Measurements from ENCODE around the gene S100A16. TPM values are rescaled to one million over a fixed set of nuclear protein-coding genes. Genes with fewer than 3 reads are reported as not detected.
"Not testable (repeated sequence)": the region's sequence is repeated elsewhere in the genome, so short reads cannot be mapped to it uniquely, and the experiment has no call there.

Gene S100A16
- total RNA-seq, 1 experiment from 2014 or later, result 401 TPM

GRCh38 chr1:153575081-153575491 lies 37.9 kb downstream of the S100A16 start:
- in situ Hi-C loops (cut with HindIII; ENCODE audit: low pct_unique_long_range_greater_than_20kb, low sequenced_read_pairs), result not testable (repeated sequence)

GRCh38 chr1:153573351-153573750 lies 39.6 kb downstream of the S100A16 start:
- in situ Hi-C loops (cut with HindIII; ENCODE audit: low pct_unique_long_range_greater_than_20kb, low sequenced_read_pairs), result no loop called here
- DNase-seq (ENCODE audit: low read depth), result no peak

More at GRCh38 chr1:153575081-153575491, 37.9 kb downstream of the S100A16 start:
- DNase-seq (ENCODE audit: low read depth), result not testable (repeated sequence)

DNA sequence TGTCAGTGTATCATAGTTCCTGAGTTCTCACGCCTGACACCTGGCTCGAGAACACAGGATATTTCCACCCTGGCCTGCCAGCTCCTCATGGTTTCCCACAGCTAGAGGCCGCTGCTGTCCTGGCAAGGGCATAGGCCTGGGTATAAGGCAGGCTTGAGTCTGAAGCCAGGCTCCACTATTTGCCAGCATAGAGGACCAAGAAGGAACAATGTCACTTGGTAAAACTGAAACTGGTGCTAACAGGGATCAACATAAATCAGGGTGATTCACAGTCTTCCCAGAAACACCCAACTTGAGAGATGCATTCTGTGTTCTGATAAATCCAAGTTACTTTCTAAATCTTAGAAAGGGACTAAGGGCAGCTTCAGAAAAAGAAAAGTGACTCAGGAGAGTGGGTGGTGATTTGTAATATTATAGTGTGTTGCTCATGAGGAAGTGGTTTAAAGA lies 40.3 kb downstream of the S100A16 start:
- DNase-seq (ENCODE audit: low read depth), result peak; percentile 77
- in situ Hi-C loops (cut with HindIII; ENCODE audit: low pct_unique_long_range_greater_than_20kb, low sequenced_read_pairs), result no loop called here

DNA sequence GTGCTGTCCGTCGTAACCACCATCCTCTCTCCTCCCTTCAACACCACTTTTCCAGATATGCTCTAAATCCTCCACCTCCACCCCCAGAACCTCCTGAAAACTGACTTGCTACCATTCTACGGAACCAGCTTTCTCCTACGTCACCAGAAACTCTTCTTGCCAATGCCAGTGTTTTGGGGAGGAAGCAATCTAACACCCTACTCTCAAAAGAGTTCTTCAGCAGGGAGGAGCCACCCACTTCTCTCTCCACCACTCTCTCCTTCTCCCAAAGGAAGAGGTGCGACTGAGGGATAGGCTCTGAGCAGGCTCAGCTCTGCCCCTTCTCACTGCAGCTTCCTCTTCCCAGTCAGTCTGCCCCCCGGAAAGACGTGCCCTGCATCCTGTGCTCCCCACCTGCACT lies 41.2 kb downstream of the S100A16 start:
- no peak for DNase-seq (ENCODE audit: low read depth)
- in situ Hi-C loops (cut with HindIII; ENCODE audit: low pct_unique_long_range_greater_than_20kb, low sequenced_read_pairs), result no loop called here

DNA sequence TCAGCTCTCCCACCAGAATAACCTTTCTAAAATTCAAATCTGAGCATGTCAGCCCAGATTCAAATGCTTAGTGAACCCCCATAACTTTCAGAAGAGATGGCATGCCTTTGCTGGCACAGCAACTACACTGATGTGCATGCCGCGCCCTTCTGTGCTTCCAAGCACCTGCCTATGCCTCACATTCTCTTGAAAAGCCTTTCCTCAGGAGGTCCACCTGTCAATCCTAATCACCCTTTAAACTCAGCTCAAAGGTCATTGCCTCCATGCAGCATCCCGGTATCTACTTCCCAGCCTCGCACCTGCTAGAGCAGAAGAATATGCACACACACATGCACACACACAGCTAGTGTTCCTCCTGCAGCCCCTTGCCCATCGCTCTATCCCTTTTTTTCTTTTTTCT lies 42.1 kb downstream of the S100A16 start:
- DNase-seq (ENCODE audit: low read depth), result no peak
- in situ Hi-C loops (cut with HindIII; ENCODE audit: low pct_unique_long_range_greater_than_20kb, low sequenced_read_pairs), result no loop called here

GRCh38 chr1:153569465-153569864 lies 43.5 kb downstream of the S100A16 start:
- in situ Hi-C loops (cut with HindIII; ENCODE audit: low pct_unique_long_range_greater_than_20kb, low sequenced_read_pairs), result no loop called here
- no peak for DNase-seq (ENCODE audit: low read depth)

DNA sequence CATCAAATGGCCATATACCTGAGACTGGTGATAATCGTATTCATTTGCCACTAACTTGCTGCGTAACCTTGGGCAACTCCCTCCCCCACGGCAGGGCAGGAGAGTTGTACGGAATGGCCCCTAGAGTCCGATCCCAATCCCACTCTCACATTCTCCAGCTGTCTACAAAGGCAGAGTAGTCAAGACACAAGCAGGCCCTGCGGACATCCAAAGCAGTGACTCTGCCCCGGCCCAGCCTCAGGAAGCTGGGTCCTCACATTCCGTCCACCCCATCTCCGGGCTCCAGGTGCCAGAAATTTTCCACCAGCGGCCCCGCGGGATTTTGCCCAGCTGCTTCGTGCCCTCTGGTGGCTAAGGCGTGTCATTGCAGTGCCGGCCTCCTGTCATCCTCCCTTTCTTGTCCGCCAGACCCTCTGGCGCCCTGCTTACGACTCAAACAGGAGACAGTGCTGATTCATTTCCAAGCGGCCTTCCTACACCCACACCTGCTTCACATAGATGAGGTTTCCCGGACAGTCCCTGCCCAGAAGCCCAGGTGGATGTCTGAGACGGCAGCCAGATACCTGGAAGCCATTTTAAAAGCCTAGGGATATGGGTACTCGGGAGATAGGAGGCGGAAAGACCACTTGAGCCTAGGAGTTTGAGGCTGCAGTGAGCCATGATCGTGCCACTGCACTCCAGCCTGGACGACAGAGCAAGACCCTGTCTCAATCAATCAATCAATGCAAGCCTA lies 44.4 kb downstream of the S100A16 start:
- in situ Hi-C loops (cut with HindIII; ENCODE audit: low pct_unique_long_range_greater_than_20kb, low sequenced_read_pairs), result no loop called here
- DNase-seq (ENCODE audit: low read depth), result peak; percentile 96

GRCh38 chr1:153567621-153568366 lies 45.1 kb downstream of the S100A16 start:
- DNase-seq (ENCODE audit: low read depth), result no peak
- in situ Hi-C loops (cut with HindIII; ENCODE audit: low pct_unique_long_range_greater_than_20kb, low sequenced_read_pairs), result no loop called here

GRCh38 chr1:153566414-153567371 lies 46.2 kb downstream of the S100A16 start:
- DNase-seq (ENCODE audit: low read depth), result peak; percentile 99
- in situ Hi-C loops (cut with HindIII; ENCODE audit: low pct_unique_long_range_greater_than_20kb, low sequenced_read_pairs), result no loop called here

DNA sequence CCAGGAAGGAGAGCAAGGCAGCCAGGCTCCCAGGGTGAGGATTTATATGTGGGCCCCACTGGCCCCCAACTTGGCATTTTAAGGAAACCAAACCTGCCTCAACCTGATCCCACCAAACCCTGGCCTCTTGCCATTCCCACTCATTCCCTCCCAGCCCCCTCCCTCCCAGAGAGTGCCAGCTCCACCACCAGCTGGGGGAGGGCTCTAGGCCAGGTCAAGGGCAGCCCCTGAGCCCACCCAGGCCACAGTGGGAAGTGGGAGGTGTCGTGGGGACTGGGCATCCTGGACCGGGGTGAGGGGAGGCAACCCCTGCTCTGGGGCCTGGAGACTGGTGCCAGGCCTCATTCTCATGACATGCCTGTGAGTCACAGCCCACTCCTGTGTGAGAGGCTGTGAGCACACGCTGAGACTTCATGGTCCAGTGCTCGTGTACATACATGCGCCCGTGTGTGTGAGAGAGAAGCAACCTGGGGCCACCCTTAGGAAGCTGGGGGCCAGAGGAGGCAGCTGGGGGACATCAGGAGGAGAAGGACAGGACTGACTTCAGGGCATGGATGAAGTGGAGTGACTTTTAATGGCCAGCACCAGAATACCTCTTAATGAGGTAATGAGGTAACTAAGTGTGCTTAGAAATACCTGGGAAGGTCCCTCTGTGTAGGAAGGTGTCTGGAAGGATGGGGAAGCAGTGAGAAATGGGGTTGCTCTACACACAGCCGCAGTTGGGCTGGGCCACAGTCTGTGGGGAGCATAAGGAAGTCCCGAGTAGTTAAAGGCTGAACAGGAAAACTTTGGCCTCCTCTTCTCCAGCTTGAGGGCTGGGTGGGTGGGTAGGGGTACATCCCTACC lies 47.2 kb downstream of the S100A16 start, which contains the start of gene S100A2:
Gene S100A2, minus strand, starts transcription at position 316 of the 846 bp plus-strand sequence. CDS start 1,967 bp downstream, outside the sequence.
- DNase-seq (ENCODE audit: low read depth), result peak; percentile 93

DNA sequence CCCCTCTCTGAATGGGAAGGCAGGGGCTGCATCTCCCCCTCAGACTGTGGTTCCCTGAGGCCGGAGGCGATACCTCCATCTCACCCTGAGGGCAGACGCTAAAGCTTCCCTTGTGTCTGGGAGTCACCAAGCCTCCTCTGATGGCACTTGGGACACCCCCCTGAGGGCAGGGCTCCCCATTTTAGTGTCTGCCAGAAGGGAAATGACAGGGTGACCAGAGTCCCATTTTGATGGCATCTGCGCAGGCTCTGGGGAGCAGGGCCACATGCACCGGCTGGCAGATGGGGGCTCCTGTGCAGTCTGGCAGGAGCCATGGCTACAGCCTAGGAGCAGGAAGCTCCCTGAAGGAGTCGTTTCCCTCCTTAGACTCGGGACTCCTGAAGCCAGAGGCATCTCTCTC lies 48.9 kb downstream of the S100A16 start:
- in situ Hi-C loops (cut with HindIII; ENCODE audit: low pct_unique_long_range_greater_than_20kb, low sequenced_read_pairs), result no loop called here

More for the DNA sequence above, 47.2 kb downstream of the S100A16 start, which contains the start of gene S100A2:
- in situ Hi-C loops (cut with HindIII; ENCODE audit: low pct_unique_long_range_greater_than_20kb, low sequenced_read_pairs), result no loop called here

GRCh38 chr1:153563483-153563901 lies 49.4 kb downstream of the S100A16 start:
- in situ Hi-C loops (cut with HindIII; ENCODE audit: low pct_unique_long_range_greater_than_20kb, low sequenced_read_pairs), result no loop called here
- DNase-seq (ENCODE audit: low read depth), result no peak

More for the DNA sequence above, 48.9 kb downstream of the S100A16 start:
- no peak for DNase-seq (ENCODE audit: low read depth)

GRCh38 chr1:153562021-153562420 lies 50.9 kb downstream of the S100A16 start:
- in situ Hi-C loops (cut with HindIII; ENCODE audit: low pct_unique_long_range_greater_than_20kb, low sequenced_read_pairs); DNase-seq (ENCODE audit: low read depth): not testable (repeated sequence)

GRCh38 chr1:153561466-153561985 lies 51.4 kb downstream of the S100A16 start:
- in situ Hi-C loops (cut with HindIII; ENCODE audit: low pct_unique_long_range_greater_than_20kb, low sequenced_read_pairs), result no loop called here
- no peak for DNase-seq (ENCODE audit: low read depth)

GRCh38 chr1:153560771-153561465 lies 52.0 kb downstream of the S100A16 start:
- in situ Hi-C loops (cut with HindIII; ENCODE audit: low pct_unique_long_range_greater_than_20kb, low sequenced_read_pairs), result no loop called here
- DNase-seq (ENCODE audit: low read depth), result no peak

- in situ Hi-C loops (cut with HindIII; ENCODE audit: low pct_unique_long_range_greater_than_20kb, low sequenced_read_pairs), result no loop called here
- DNase-seq (ENCODE audit: low read depth), result no peak
These were observed 52.7 kb downstream of the S100A16 start for GRCh38 chr1:153560241-153560640.

DNA sequence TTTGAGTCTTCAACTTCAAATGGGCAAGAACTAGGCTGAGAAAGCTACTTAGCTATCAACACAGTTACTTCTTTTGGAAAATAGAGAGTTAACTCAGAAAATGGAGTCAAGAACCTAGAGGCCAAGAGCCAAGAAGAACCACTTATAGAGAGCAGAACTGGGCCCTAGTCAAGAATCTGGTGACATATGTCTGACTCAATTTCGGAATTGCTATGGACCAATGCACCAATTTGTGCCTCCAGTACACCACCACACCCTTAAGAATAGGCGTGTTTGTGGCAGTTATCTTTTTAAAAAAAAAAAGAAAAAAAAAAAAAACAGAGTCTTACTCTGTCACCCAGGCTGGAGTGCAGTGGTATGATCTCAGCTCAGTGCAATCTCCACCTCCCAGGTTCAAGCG lies 55.1 kb downstream of the S100A16 start:
- in situ Hi-C loops (cut with HindIII; ENCODE audit: low pct_unique_long_range_greater_than_20kb, low sequenced_read_pairs), result no loop called here
- DNase-seq (ENCODE audit: low read depth), result no peak

Measured in Caki2 (cell line).